LNCaP clone FGC (cell line): ENCODE measurements around the gene ST3GAL3.
A peak's percentile ranks its signal among the peaks of the same experiment; 100 is the strongest.

Source experiments
- DNase-seq: peaks from one replicate; pipeline ENCODE4 v3.0.0-alpha.2; 2011; ENCODE audit warnings: low read depth
- H3K4me3 ChIP-seq: 2 replicates; pipeline ENCODE4 v1.5.1; 2011; ENCODE audit warnings: mild to moderate bottlenecking, low read depth, low read length, control low read depth
- TF ChIP-seq, protein P1 (sequence below): IDR thresholded peaks from 2 replicates; pipeline ENCODE4 v1.5.1; 2012; ENCODE audit warnings: mild to moderate bottlenecking; ENCODE audit not compliant: control insufficient read depth, insufficient read depth; ENCODE audit errors: extremely low read depth

ST3GAL3 gene

DNA sequence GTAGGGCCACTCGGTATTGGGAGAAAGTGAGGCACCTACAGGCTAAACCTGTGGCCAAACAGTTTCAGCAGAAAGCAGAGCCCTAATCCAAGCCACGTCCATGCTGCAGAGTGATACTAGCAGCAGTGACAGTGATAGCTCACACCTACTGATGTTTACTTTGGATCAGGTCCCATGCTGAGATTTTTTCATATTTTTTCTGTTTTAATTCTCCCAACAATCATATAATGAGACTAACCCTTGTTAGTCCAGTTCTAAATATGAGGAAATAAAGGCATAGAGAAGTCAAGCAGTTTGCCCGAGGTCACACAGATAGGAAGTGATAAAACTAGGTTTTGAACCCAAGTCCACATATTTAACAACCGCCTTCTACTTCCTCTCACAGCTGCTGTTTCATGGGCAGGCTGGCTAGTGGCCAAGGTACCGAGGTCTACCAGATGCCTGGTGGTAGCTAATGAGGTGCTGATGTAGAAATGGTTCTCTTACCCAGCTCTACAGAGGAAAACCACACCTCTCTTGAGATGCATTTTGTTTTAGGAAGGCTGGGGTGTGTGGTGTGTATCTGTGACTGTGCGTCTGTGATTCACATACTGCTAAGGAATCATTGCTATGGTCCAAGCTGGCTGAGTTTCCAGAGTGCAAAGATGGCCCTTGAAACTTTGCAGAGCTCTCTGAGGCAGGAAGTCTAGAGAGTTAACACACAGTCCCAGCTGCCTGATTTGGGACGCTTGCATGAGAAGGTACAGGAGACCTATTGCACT, 146.0 kb downstream of the ST3GAL3 start:
- no peak overlapping the region for H3K4me3 ChIP-seq
- DNase-seq, result no peak
- TF ChIP-seq, protein P1, sequence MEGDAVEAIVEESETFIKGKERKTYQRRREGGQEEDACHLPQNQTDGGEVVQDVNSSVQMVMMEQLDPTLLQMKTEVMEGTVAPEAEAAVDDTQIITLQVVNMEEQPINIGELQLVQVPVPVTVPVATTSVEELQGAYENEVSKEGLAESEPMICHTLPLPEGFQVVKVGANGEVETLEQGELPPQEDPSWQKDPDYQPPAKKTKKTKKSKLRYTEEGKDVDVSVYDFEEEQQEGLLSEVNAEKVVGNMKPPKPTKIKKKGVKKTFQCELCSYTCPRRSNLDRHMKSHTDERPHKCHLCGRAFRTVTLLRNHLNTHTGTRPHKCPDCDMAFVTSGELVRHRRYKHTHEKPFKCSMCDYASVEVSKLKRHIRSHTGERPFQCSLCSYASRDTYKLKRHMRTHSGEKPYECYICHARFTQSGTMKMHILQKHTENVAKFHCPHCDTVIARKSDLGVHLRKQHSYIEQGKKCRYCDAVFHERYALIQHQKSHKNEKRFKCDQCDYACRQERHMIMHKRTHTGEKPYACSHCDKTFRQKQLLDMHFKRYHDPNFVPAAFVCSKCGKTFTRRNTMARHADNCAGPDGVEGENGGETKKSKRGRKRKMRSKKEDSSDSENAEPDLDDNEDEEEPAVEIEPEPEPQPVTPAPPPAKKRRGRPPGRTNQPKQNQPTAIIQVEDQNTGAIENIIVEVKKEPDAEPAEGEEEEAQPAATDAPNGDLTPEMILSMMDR, result 0 out of 2 replicates have a peak, but pooled peaks have one; percentile 10

DNA sequence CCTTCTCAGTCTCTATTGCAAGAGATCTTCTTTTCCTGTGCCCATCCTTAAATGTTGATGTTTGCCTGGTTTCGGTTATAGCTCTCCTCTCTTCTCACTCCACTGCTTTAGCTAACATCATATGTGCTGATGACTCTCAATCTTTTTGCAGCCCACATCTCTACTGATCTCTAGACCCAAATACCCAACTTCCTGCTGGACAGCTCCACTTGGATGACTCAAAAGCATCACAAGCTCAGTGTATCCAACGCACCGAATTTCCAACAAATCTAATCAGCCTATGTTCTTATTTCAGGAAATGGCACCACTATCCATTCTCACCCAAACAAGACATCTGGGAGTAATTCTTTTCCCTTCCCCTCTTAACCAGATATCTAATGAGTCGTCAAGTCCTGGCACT, 147.1 kb downstream of the ST3GAL3 start:
- no peak for DNase-seq
- no peak overlapping the region for H3K4me3 ChIP-seq

DNA sequence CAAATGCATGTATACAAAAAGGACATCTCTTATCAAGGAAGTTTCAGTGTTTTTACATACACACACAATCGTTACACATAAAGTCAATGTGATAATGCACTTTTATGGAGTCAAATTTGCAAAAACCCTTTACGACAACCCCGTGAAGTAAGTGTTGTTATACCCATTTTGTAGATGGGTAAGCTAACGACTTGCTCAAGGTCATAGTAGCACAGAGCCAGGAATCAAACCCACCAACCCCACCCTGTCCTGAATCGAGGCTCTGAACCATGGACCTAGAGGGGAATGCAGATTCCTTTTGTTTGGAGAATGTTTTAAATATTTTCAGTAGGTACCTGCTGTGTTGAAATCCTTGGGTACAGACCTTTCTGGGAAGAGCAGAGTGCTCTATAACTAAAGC, 148.9 kb downstream of the ST3GAL3 start:
- no peak for DNase-seq
- TF ChIP-seq, protein P1, result no peak
- no peak overlapping the region for H3K4me3 ChIP-seq

More for the DNA sequence above, 147.1 kb downstream of the ST3GAL3 start:
- TF ChIP-seq, protein P1, result no peak

DNA sequence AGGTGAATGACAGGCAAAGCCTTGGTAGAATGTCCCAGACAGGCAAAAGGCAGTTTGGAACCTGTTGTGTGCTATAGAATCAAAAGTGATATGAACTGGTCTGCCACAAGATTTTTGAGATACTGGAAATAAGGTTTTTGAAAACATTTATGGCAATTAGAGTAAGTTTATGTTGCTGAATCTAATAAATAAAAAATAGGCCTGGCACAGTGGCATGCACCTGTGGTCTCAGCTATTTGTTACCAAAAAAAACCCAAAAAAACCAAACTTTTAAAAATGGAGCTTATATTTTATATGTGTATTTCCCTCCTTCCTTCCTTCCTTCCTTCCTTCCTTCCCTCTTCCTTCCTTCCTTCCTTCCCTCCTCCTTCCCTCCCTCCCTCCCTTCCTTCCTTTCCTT, 149.8 kb downstream of the ST3GAL3 start:
- no peak overlapping the region for H3K4me3 ChIP-seq
- no peak for DNase-seq
- TF ChIP-seq, protein P1, result no peak

DNA sequence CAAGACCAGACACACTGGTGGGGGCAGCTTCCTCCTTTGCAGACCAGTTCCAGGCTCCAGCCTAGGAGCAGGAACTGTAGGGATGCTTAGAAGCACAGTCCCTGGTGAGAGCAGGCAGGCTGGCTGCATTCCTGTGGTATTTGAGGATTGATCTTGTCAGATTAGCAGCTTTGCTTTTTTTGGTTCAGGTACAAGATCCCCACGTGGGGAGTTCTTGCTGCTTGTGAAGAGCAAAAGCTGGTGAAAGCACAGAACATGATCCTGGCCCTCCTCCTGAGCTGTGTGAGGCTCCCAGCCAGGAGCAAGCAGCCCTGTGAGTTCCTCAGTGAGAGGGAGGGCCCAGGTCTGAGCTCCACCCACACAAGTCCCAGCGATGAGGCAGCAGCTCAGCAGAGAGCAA, 151.0 kb downstream of the ST3GAL3 start:
- peak; percentile 87 for DNase-seq
- no peak overlapping the region for H3K4me3 ChIP-seq
- TF ChIP-seq, protein P1, result no peak

DNA sequence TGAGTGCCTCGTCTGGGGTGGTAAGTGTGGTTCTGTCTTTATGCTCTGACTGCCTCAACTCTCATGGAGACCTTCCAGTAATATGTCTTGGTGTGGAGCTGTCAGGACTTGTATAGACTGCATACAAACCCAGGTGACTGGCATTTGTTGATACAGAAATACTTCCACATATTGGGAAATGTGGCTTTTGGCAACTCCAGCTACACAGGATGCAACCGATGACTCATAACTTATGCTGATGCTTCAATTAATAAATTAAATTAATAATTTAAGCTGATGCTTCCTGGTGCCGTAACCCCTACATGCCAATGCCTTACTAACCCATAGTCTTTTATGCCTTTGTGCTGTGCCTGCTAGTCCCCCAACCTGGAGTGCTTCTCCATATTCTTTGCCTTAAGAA, 154.0 kb downstream of the ST3GAL3 start:
- no peak for DNase-seq
- TF ChIP-seq, protein P1, result no peak

DNA sequence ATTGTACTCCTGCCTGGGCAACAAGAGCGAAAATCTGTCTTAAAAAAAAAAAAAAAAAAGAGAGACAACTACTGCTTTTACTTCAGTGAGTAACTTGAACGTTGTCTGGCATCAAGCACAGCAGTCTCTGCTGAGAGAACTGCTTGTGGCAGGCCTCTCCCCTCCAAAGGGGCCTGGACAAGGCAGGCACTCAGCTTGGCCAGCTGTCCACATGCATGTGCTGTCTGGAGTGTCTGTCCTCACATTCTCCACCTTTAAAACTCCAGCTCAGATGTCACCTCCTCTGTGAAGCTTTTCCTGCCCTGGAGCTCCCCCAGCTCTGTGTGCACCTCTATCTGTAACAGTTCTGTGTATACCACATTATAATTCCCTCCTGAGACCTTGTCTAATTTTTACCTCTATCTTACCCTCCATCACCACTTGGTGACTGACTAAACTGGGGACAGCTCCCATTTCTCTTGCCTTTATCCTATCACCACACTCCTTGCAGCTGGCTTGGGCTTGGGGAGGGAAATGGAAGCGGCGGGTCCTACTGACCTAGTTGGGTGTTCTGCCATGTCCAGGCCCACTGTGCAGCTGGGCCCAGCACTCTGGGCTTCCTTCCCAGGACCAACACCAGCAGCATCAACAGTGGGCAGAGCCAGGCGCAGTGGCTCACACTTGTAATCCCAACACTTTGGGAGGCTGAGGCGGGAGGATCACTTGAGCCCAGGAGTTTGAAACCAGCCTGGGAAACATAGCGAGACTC, 154.8 kb downstream of the ST3GAL3 start:
- DNase-seq, result no peak
- TF ChIP-seq, protein P1, result no peak
- no peak overlapping the region for H3K4me3 ChIP-seq

More for the DNA sequence above, 154.0 kb downstream of the ST3GAL3 start:
- H3K4me3 ChIP-seq, result no peak overlapping the region
